Measurements from ENCODE around the gene RFNG. TPM values are rescaled to one million over a fixed set of nuclear protein-coding genes. Genes with fewer than 3 reads are reported as not detected.

Gene RFNG
- total and polyA plus RNA-seq, 2 of the 4 experiments (the other 2 are of a cell fraction), result 6.8 to 47.3 TPM

DNA sequence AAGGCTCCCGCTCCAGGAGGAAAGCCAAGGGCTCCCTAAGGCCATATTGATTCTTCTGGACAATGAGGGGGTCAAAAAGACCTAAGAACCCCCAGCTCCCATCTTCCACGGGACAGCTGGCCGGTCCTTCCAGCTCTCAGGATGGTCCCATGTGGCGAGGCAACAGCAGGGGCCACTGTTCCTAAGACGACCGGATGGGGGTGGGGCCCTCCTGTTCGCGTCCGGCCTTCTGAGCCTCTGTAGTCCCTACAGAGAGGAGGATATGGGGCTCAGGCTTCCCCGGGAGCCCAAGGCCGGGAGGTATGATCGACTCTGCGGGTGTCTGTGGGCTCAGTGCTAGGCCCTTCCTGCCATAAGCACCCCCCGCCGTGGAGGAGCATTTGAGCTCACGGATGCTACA, 8.1 kb downstream of the RFNG start:
- Histone ChIP-seq H3K23ac (ENCODE audit: low read depth, low read length) (no peak overlapping the region), H3K4ac (ENCODE audit: low read depth, low read length) (no peak overlapping the region), H3K27ac (ENCODE audit: insufficient read depth, low read length) (no peak overlapping the region), H4K5ac (ENCODE audit: low read depth, low read length) (no peak overlapping the region), H2AK5ac (ENCODE audit: low read depth, low read length) (no peak overlapping the region), H2BK5ac (ENCODE audit: low read depth, low read length, poor library complexity, severe bottlenecking) (no peak overlapping the region), H2BK15ac (ENCODE audit: low read depth, low read length) (no peak overlapping the region), H3K79me1 (ENCODE audit: low read depth in 1 of 2, low read length in 2 of 2) (no peaks in the 10 kb centered on the region), H4K20me1 (ENCODE audit: insufficient read depth, low read length) (peaks cover 3% of the 10 kb centered on the region), H2AK9ac (replicated peaks; ENCODE audit: low read depth, low read length, poor library complexity) (no peak overlapping the region), H2BK120ac (ENCODE audit: low read depth, low read length) (no peak overlapping the region), H3K4me3 (ENCODE audit: insufficient read depth, low read depth, low read length) (no peak overlapping the region), H3K4me2 (ENCODE audit: low read depth, low read length) (no peak overlapping the region), H3K36me3 (ENCODE audit: control insufficient read depth, insufficient read depth, low read length) (peaks cover 16% of the 10 kb centered on the region), H2BK20ac (ENCODE audit: low read depth, low read length) (no peak overlapping the region), H3K9me3 (ENCODE audit: control insufficient read depth, insufficient read depth, low read length) (no peaks in the 10 kb centered on the region), H4K8ac (ENCODE audit: low read depth in 2 of 2, low read length in 2 of 2) (no peak overlapping the region), H3K18ac (ENCODE audit: low read depth, low read length) (no peak overlapping the region), H4K91ac (ENCODE audit: insufficient read depth, low read depth, low read length) (no peak overlapping the region), H3K56ac (ENCODE audit: extremely low read depth, insufficient read depth, low read length) (no peak overlapping the region), H3K4me1 (ENCODE audit: control insufficient read depth, insufficient read depth, low read length) (no peaks in the 10 kb centered on the region), H3K9me1 (ENCODE audit: insufficient read depth, low read length) (peaks cover 9% of the 10 kb centered on the region), H3K14ac (replicated peaks; ENCODE audit: low read depth, low read length) (no peak overlapping the region), H3K9ac (ENCODE audit: low read depth, low read length) (no peak overlapping the region), H3K27me3 (ENCODE audit: control insufficient read depth, insufficient read depth, low read length) (no peaks in the 10 kb centered on the region), H2AFZ (replicated peaks; ENCODE audit: low read length, poor library complexity) (no peak overlapping the region)
- BruUV-seq (replicated peaks), result no TSS peak
- dilution Hi-C loops (cut with HindIII; ENCODE audit: low sequenced_read_pairs, unreplicated experiment), result no loop called here
- ATAC-seq (ENCODE audit: low read depth) (no peak), DNase-seq (no peak)
- in situ Hi-C loops (cut with MboI; ENCODE audit: low sequenced_read_pairs), result no loop called here
- ChIA-PET POLR2A (ENCODE audit: unreplicated experiment) (no interaction called here), CTCF (no interaction called here)
- WGBS, 2 experiments (ENCODE audit: extremely low coverage in 2 of 2, insufficient read length in 1 of 2), result 89% methylated on average over 4 of the region's 16 CpGs; no CpG with 5 or more reads in 1 of the 2 experiments
- TF ChIP-seq NFE2L2 (IDR thresholded peaks at IDR 0.05; ENCODE audit: low read depth, low read length) (no peak), ELK1 (IDR thresholded peaks at IDR 0.05; ENCODE audit: borderline replicate concordance, low read depth, low read length) (no peak), RCOR1 (IDR thresholded peaks at IDR 0.05; ENCODE audit: insufficient replicate concordance, low read length) (no peak), MAZ (IDR thresholded peaks at IDR 0.05; ENCODE audit: borderline replicate concordance, low read depth, low read length) (no peak), RAD21 (IDR thresholded peaks at IDR 0.05; ENCODE audit: low read length) (no peak)
- TF ChIP-seq, protein P1, sequence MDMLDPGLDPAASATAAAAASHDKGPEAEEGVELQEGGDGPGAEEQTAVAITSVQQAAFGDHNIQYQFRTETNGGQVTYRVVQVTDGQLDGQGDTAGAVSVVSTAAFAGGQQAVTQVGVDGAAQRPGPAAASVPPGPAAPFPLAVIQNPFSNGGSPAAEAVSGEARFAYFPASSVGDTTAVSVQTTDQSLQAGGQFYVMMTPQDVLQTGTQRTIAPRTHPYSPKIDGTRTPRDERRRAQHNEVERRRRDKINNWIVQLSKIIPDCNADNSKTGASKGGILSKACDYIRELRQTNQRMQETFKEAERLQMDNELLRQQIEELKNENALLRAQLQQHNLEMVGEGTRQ (IDR thresholded peaks at IDR 0.05; ENCODE audit: low read depth, low read length), result no peak
- intact Hi-C loops (cut with micrococcal nuclease), result no loop called here
